HepG2 (cell line): ENCODE data around the gene SF1. TPM values are rescaled to one million over a fixed set of nuclear protein-coding genes. Genes with fewer than 3 reads are reported as not detected.

Experiments
- ATAC-seq: fragments of 200-7000 bp; cut with Tn5 transposase; 3 replicates; pipeline ENCODE4 v1.9.1; 2020; ENCODE audit warnings: mild to moderate bottlenecking, moderate library complexity
- BruUV-seq: library from RNA; stranded (reverse); fragments of 400-500 nt; replicated peaks from 2 replicates; lab custom pipeline; 2021; lab: Mats Ljungman, UMichigan
- CTCF ChIA-PET: fragments of 300-600 bp; formaldehyde crosslinking; extraction: SDS; loops from one replicate; lab custom pipeline; 2021; ENCODE audit warnings: low total read pairs, inconsistent platforms, low intra/inter-chr PET ratio; lab: Yijun Ruan, JAX
- POLR2A ChIA-PET: fragments of 350-600 bp; sonication (Branson Sonifier 250); formaldehyde crosslinking; loops from one replicate; lab custom pipeline; 2020; ENCODE audit warnings: antibody characterized with exemption, inconsistent platforms; lab: Yijun Ruan, JAX
- DNase-seq: peaks from one replicate; pipeline ENCODE4 v3.0.0-alpha.2; 2015; ENCODE audit warnings: low spot score
- FAIRE-seq: peaks from 3 replicates; lab custom pipeline; 2011; peaks lifted over from hg19 to GRCh38; lab: Jason Lieb, UNC
- H2AFZ ChIP-seq: one replicate; pipeline ENCODE4 v1.6.1; 2011; ENCODE audit warnings: low read length, inconsistent platforms
- H3K27ac ChIP-seq: fragments of 300-600 bp; 3 replicates; pipeline ENCODE4 v1.8.0; 2011; ENCODE audit warnings: mixed run types, mild to moderate bottlenecking, mixed read lengths, low read length, inconsistent platforms; ENCODE audit not compliant: insufficient read depth; ENCODE audit errors: extremely low read length
- H3K27me3 ChIP-seq, 2 experiments: fragments of 200-600 bp in 1 of 2; 2 replicates in 1 of 2; 3 replicates in 1 of 2; pipeline versions ENCODE4 v1.6.0 to v1.8.0; 2011; ENCODE audit warnings: low read length in 2 of 2, mild to moderate bottlenecking in 2 of 2, moderate library complexity in 2 of 2, inconsistent platforms in 1 of 2; ENCODE audit not compliant: insufficient read depth in 2 of 2, control insufficient read depth in 1 of 2
- H3K36me3 ChIP-seq, 2 experiments: fragments of 200-600 bp in 1 of 2; replicated peaks in 1 of 2; 2 replicates in 1 of 2; 3 replicates in 1 of 2; pipeline versions ENCODE4 v1.5.1 to v1.8.0; 2011; ENCODE audit warnings: low read length in 2 of 2, inconsistent platforms in 1 of 2; ENCODE audit not compliant: insufficient read depth in 2 of 2, control insufficient read depth in 1 of 2
- H3K4me1 ChIP-seq: 2 replicates; pipeline ENCODE4 v1.5.1; 2012; ENCODE audit warnings: low read length, inconsistent platforms; ENCODE audit not compliant: insufficient read depth
- H3K4me2 ChIP-seq: 2 replicates; pipeline ENCODE4 v1.6.0; 2011; ENCODE audit warnings: low read depth, low read length, inconsistent platforms
- H3K4me3 ChIP-seq, 3 experiments: fragments of 200-600 bp in 1 of 3; sonication (generic), shearing (Covaris generic) in 1 of 3; replicated peaks in 1 of 3; 2 replicates each; pipeline ENCODE4 v1.5.1; 2011 to 2016; ENCODE audit warnings: low read length in 3 of 3, inconsistent platforms in 2 of 3, low read depth in 2 of 3, mild to moderate bottlenecking in 2 of 3, control low read depth in 1 of 3, mixed read lengths in 1 of 3; ENCODE audit not compliant: insufficient read depth in 1 of 3
- H3K79me2 ChIP-seq: one replicate; pipeline ENCODE4 v1.6.1; 2011; ENCODE audit warnings: low read length, inconsistent platforms; ENCODE audit not compliant: insufficient read depth
- H3K9ac ChIP-seq: 2 replicates; pipeline ENCODE4 v1.6.0; 2011; ENCODE audit warnings: mild to moderate bottlenecking, low read depth, low read length, inconsistent platforms; ENCODE audit not compliant: insufficient read depth
- H3K9me3 ChIP-seq: 2 replicates; pipeline ENCODE4 v1.5.1; 2012; ENCODE audit warnings: mild to moderate bottlenecking, low read length
- H4K20me1 ChIP-seq: 2 replicates; pipeline ENCODE4 v1.6.0; 2011; ENCODE audit warnings: inconsistent platforms, mild to moderate bottlenecking, low read length, moderate library complexity; ENCODE audit not compliant: insufficient read depth
- KDM6A ChIP-seq: IDR thresholded peaks from 2 replicates; pipeline ENCODE4 v1.6.1; 2016; ENCODE audit warnings: low read depth
- MIER2 ChIP-seq: IDR thresholded peaks from 2 replicates; pipeline ENCODE4 v1.6.1; 2016; ENCODE audit warnings: missing biosample characterization, missing genetic modification reagents
- NBN ChIP-seq: fragments of 450-650 bp; conservative IDR thresholded peaks from 2 replicates; pipeline ENCODE4 v1.6.1; 2017
- SETDB1 ChIP-seq: sonication (generic); formaldehyde crosslinking; IDR thresholded peaks from 2 replicates; pipeline ENCODE4 v1.5.1; 2020; ENCODE audit warnings: missing genetic modification reagents, mild to moderate bottlenecking, borderline replicate concordance
- SMAD1 ChIP-seq: sonication (generic); formaldehyde crosslinking; IDR thresholded peaks from 2 replicates; pipeline ENCODE4 v1.4.0; 2020; ENCODE audit warnings: missing genetic modification reagents, low read depth, mild to moderate bottlenecking, borderline replicate concordance
- TRAFD1 ChIP-seq: sonication (generic); formaldehyde crosslinking; IDR thresholded peaks from 2 replicates; pipeline ENCODE4 v1.5.1; 2020; ENCODE audit warnings: missing genetic modification reagents, mild to moderate bottlenecking, borderline replicate concordance
- ZBTB21 ChIP-seq: sonication (generic); formaldehyde crosslinking; IDR thresholded peaks from 2 replicates; pipeline ENCODE4 v1.4.0; 2020; ENCODE audit warnings: missing genetic modification reagents
- ZIK1 ChIP-seq: sonication (generic); formaldehyde crosslinking; IDR thresholded peaks from 2 replicates; pipeline ENCODE4 v1.5.0; 2020; ENCODE audit warnings: mild to moderate bottlenecking, low read depth, missing genetic modification reagents, borderline replicate concordance
- ZNF20 ChIP-seq: sonication (generic); formaldehyde crosslinking; IDR thresholded peaks from 2 replicates; pipeline ENCODE4 v1.4.0; 2020; ENCODE audit warnings: mild to moderate bottlenecking, moderate library complexity, missing genetic modification reagents
- WGBS: methylation state at CpG from one replicate; pipeline ENCODE4 v1.1.6; 2017; ENCODE audit warnings: low lambda C conversion rate; 5-methylcytosine and 5-hydroxymethylcytosine counted together
- in situ Hi-C: cut with HindIII; loops from 2 replicates; pipeline ENCODE4 v1.10.0; 2017; ENCODE audit warnings: low pct_unique_long_range_greater_than_20kb; ENCODE audit not compliant: extremely low pct_ligation_motif_present
- intact Hi-C: fragments of 100-400 bp; cut with micrococcal nuclease; formaldehyde crosslinking; loops from one replicate; pipeline ENCODE4 v1.10.0; 2022; ENCODE audit not compliant: unreplicated experiment
- polyA plus RNA-seq, 8 experiments: library from polyadenylated mRNA; depleted of rRNA in 3 of 8; stranded (reverse) in 7 of 8; unstranded in 1 of 8; fragments of >200 nt; fragmentation: Illumina TruSeq in 4 of 8; extraction: Trizol in 4 of 8; gene quantifications; 2 replicates each; pipeline versions ENCODE4 v1.2.1 to v1.2.3, GENCODE V29; 2011 to 2016; ENCODE audit warnings: low read depth in 4 of 8, missing spikeins in 1 of 8, mixed read lengths in 1 of 8; ENCODE audit not compliant: insufficient read depth in 1 of 8
- total RNA-seq, 5 experiments: library from RNA; depleted of rRNA; stranded (reverse); fragments of >200 nt; fragmentation: Illumina TruSeq; extraction: Trizol; gene quantifications; 2 replicates each; pipeline ENCODE4 v1.2.3, GENCODE V29; 2016; ENCODE audit warnings: low read depth in 1 of 5
- TF ChIP-seq, protein P1 (sequence below): IDR thresholded peaks from 2 replicates; pipeline ENCODE4 v1.6.1; 2012; ENCODE audit warnings: low read length, improper control_type of control experiment

Gene SF1
- total and polyA plus RNA-seq, 2 of the 13 experiments (the other 11 are each of a cell fraction or from before 2014, with no cell fraction given): 55.5 to 70.4 TPM

DNA sequence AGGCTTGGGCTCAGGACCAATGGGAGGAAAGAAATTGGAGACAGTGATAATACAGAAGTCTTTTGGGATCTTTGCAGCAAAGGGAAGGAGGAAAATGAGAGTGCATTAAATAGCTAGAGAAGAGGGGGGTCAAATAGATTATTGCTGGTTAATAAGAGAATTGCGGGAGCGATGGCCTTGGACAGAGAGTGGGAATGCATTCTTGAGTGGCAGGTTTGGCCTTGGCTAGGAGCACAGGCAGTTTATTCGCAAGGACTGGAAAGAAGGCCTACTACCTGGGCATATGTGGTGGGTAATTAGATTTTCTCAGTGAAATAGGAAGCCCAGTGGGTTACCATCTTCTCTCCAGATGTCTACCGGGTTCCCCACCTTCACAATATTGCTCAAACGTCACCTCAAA is 35.5 kb upstream of the SF1 start:
- H3K27ac ChIP-seq: no peak overlapping the region
- no peak overlapping the region for H3K9ac ChIP-seq
- no peaks in the 10 kb centered on the region for H3K27me3 ChIP-seq
- H3K36me3 ChIP-seq: no peaks in the 10 kb centered on the region; a peak in 1 of 5 replicates
- H3K9me3 ChIP-seq: no peaks in the 10 kb centered on the region
- no peaks in the 10 kb centered on the region for H4K20me1 ChIP-seq
- intact Hi-C loops: no loop called here
- H3K79me2 ChIP-seq: no peaks in the 10 kb centered on the region
- ChIA-PET POLR2A (no interaction called here), CTCF (no interaction called here)
- FAIRE-seq (no peak), DNase-seq (no peak), ATAC-seq (no peak)
- no peak overlapping the region for H3K4me2 ChIP-seq
- 57% methylated on average over 5 of the region's 5 CpGs for WGBS
- H3K4me1 ChIP-seq: peaks cover 43% of the 10 kb centered on the region
- no peak overlapping the region for H3K4me3 ChIP-seq
- H2AFZ ChIP-seq: no peak overlapping the region
- no TSS peak for BruUV-seq
- in situ Hi-C loops: no loop called here
- TF ChIP-seq ZIK1 (CRISPR knock-in tag) (no peak), ZNF20 (no peak), ZBTB21 (no peak), TRAFD1 (CRISPR knock-in tag) (no peak), SMAD1 (CRISPR knock-in tag) (no peak), SETDB1 (no peak), NBN (no peak), MIER2 (CRISPR knock-in tag) (no peak), KDM6A (CRISPR knock-in tag) (no peak)
- TF ChIP-seq, protein P1, sequence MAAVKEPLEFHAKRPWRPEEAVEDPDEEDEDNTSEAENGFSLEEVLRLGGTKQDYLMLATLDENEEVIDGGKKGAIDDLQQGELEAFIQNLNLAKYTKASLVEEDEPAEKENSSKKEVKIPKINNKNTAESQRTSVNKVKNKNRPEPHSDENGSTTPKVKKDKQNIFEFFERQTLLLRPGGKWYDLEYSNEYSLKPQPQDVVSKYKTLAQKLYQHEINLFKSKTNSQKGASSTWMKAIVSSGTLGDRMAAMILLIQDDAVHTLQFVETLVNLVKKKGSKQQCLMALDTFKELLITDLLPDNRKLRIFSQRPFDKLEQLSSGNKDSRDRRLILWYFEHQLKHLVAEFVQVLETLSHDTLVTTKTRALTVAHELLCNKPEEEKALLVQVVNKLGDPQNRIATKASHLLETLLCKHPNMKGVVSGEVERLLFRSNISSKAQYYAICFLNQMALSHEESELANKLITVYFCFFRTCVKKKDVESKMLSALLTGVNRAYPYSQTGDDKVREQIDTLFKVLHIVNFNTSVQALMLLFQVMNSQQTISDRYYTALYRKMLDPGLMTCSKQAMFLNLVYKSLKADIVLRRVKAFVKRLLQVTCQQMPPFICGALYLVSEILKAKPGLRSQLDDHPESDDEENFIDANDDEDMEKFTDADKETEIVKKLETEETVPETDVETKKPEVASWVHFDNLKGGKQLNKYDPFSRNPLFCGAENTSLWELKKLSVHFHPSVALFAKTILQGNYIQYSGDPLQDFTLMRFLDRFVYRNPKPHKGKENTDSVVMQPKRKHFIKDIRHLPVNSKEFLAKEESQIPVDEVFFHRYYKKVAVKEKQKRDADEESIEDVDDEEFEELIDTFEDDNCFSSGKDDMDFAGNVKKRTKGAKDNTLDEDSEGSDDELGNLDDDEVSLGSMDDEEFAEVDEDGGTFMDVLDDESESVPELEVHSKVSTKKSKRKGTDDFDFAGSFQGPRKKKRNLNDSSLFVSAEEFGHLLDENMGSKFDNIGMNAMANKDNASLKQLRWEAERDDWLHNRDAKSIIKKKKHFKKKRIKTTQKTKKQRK: no peak
